ENCODE measurements around the gene EPHA5.

The EPHA5 gene

DNA sequence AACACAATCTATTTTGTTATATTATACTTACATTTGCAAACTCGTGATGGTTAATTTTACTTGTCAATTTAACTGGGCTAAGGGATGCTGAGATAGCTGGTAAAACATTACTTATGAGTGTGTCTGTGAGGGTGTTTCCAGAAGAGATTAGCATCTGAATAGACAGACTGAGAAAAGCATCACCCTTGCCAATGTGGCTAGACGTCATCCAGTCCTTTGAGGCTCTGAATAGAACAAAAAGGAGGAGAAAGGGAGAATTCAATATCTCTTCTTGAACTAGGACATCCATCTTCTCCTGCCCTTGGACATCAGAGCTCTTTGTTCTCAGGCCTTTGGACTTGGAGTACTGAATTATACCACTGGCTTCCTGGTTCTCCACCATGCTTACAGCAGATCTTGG, 154.6 kb downstream of the EPHA5 start:
- Histone ChIP-seq H3K4me3 (replicated peaks; ENCODE audit: insufficient read depth, low read length) (no peak overlapping the region), H3K27me3 (ENCODE audit: insufficient read depth, poor library complexity, severe bottlenecking) (no peaks in the 10 kb centered on the region), H3K27ac (replicated peaks) (no peak overlapping the region)
- DNase-seq (ENCODE audit: low read depth in 1 of 2, low spot score in 1 of 2), result no peak
- TF ChIP-seq, protein P1, sequence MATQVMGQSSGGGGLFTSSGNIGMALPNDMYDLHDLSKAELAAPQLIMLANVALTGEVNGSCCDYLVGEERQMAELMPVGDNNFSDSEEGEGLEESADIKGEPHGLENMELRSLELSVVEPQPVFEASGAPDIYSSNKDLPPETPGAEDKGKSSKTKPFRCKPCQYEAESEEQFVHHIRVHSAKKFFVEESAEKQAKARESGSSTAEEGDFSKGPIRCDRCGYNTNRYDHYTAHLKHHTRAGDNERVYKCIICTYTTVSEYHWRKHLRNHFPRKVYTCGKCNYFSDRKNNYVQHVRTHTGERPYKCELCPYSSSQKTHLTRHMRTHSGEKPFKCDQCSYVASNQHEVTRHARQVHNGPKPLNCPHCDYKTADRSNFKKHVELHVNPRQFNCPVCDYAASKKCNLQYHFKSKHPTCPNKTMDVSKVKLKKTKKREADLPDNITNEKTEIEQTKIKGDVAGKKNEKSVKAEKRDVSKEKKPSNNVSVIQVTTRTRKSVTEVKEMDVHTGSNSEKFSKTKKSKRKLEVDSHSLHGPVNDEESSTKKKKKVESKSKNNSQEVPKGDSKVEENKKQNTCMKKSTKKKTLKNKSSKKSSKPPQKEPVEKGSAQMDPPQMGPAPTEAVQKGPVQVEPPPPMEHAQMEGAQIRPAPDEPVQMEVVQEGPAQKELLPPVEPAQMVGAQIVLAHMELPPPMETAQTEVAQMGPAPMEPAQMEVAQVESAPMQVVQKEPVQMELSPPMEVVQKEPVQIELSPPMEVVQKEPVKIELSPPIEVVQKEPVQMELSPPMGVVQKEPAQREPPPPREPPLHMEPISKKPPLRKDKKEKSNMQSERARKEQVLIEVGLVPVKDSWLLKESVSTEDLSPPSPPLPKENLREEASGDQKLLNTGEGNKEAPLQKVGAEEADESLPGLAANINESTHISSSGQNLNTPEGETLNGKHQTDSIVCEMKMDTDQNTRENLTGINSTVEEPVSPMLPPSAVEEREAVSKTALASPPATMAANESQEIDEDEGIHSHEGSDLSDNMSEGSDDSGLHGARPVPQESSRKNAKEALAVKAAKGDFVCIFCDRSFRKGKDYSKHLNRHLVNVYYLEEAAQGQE (IDR thresholded peaks at IDR 0.05; ENCODE audit: insufficient replicate concordance, low read depth), result no peak
- no peak for TF ChIP-seq SPI1 (IDR thresholded peaks at IDR 0.05; ENCODE audit: borderline replicate concordance, low read depth)

DNA sequence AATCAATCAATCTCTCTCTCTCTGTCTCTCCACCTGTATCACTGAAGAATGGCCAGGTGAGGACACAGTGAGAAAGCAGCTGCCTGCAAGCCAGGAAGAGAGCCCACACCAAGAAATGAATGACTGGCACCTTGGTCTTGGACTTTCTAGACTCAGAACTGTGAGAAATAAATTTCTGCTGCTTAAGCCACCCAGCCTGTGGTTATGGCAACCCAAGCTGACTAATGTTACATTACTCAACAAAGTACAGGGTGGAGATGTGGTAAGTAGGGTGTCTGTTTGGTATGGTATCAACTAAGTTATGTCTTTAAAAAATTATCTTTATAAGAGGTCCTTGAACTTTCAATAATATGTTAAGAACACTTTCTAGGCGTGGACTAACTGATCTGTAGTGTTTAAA, 159.3 kb downstream of the EPHA5 start:
- Histone ChIP-seq H3K27me3 (ENCODE audit: insufficient read depth, poor library complexity, severe bottlenecking) (no peaks in the 10 kb centered on the region), H3K27ac (replicated peaks) (no peak overlapping the region), H3K4me3 (replicated peaks; ENCODE audit: insufficient read depth, low read length) (no peak overlapping the region)
- TF ChIP-seq, protein P2, sequence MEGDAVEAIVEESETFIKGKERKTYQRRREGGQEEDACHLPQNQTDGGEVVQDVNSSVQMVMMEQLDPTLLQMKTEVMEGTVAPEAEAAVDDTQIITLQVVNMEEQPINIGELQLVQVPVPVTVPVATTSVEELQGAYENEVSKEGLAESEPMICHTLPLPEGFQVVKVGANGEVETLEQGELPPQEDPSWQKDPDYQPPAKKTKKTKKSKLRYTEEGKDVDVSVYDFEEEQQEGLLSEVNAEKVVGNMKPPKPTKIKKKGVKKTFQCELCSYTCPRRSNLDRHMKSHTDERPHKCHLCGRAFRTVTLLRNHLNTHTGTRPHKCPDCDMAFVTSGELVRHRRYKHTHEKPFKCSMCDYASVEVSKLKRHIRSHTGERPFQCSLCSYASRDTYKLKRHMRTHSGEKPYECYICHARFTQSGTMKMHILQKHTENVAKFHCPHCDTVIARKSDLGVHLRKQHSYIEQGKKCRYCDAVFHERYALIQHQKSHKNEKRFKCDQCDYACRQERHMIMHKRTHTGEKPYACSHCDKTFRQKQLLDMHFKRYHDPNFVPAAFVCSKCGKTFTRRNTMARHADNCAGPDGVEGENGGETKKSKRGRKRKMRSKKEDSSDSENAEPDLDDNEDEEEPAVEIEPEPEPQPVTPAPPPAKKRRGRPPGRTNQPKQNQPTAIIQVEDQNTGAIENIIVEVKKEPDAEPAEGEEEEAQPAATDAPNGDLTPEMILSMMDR (IDR thresholded peaks at IDR 0.05; ENCODE audit: insufficient read depth, low read length), result no peak
- TF ChIP-seq POLR2AphosphoS5 (IDR thresholded peaks at IDR 0.05; ENCODE audit: low read depth) (no peak), GABPA (IDR thresholded peaks at IDR 0.05; ENCODE audit: low read depth) (no peak), SPI1 (IDR thresholded peaks at IDR 0.05; ENCODE audit: borderline replicate concordance, low read depth) (no peak)
- no peak for DNase-seq (ENCODE audit: low read depth in 1 of 2, low spot score in 1 of 2)

DNA sequence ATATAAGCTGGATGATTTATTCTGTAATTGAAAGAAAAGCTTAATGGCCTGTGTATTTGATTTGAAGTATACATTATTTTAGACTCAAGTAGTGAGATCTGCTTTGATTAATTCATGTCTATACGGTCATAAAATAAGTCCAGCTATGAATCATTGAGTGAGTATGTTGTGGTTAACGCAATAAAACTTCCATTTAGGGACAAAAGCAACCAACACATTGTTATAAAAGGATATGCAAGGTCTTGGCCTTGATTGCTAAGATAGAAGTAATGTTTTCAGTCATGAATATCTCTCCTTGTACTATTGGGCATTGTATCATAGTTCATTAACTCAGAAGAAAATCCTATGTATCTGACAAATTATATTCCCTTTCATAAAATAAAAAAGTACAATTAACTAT, 162.1 kb downstream of the EPHA5 start:
- TF ChIP-seq, protein P1 (IDR thresholded peaks at IDR 0.05; ENCODE audit: insufficient replicate concordance, low read depth), result no peak
- TF ChIP-seq POLR2AphosphoS5 (IDR thresholded peaks at IDR 0.05; ENCODE audit: low read depth), result no peak
- TF ChIP-seq, protein P2 (IDR thresholded peaks at IDR 0.05; ENCODE audit: insufficient read depth, low read length), result no peak
- no peak for TF ChIP-seq SPI1 (IDR thresholded peaks at IDR 0.05; ENCODE audit: borderline replicate concordance, low read depth)
- TF ChIP-seq GABPA (IDR thresholded peaks at IDR 0.05; ENCODE audit: low read depth), result no peak
- H3K4me3 ChIP-seq (replicated peaks; ENCODE audit: insufficient read depth, low read length), result no peak overlapping the region
- DNase-seq (ENCODE audit: low read depth in 1 of 2, low spot score in 1 of 2), result no peak
- H3K27me3 ChIP-seq (ENCODE audit: insufficient read depth, poor library complexity, severe bottlenecking), result no peaks in the 10 kb centered on the region
- H3K27ac ChIP-seq (replicated peaks), result no peak overlapping the region

DNA sequence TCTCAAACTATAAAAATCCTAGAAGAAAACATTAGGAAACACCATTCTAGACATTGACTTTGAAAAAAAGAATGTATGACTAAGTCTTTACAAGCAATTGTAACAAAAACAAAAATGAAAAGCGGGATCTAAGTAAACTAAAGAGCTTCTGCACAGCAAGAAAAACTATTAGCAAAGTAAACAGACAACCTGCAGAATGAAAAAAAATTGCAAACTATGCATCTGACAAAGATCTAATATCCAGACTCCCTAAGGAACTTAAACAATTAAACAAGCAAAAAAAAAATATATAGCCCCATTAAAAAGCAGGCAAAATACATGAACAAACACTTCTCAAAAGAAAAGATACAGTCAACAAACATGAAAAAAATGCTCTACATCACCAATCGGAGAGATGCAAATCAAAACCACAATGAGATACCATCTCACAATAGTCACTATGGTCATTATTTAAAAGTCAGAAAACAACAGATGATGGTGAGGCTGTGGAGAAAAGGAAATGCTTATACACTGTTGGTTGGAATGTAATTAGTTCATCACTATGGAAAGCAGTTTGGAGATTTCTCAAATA, 168.1 kb downstream of the EPHA5 start:
- no peak overlapping the region for H3K27ac ChIP-seq (replicated peaks)
- H3K4me3 ChIP-seq (replicated peaks; ENCODE audit: insufficient read depth, low read length), result no peak overlapping the region
- TF ChIP-seq GABPA (IDR thresholded peaks at IDR 0.05; ENCODE audit: low read depth) (no peak), SPI1 (IDR thresholded peaks at IDR 0.05; ENCODE audit: borderline replicate concordance, low read depth) (no peak), POLR2AphosphoS5 (IDR thresholded peaks at IDR 0.05; ENCODE audit: low read depth) (no peak)
- TF ChIP-seq, protein P1 (IDR thresholded peaks at IDR 0.05; ENCODE audit: insufficient replicate concordance, low read depth), result no peak
- TF ChIP-seq, protein P2 (IDR thresholded peaks at IDR 0.05; ENCODE audit: insufficient read depth, low read length), result no peak
- DNase-seq (ENCODE audit: low read depth in 1 of 2, low spot score in 1 of 2), result no peak
- no peaks in the 10 kb centered on the region for H3K27me3 ChIP-seq (ENCODE audit: insufficient read depth, poor library complexity, severe bottlenecking)
